MM.1S (cell line): ENCODE data around the gene PHF19.

Experiments used
- CTCF ChIP-seq: fragments of 300-600 bp; sonication (generic); IDR thresholded peaks from 2 replicates; pipeline ENCODE4 v1.5.1; 2016; ENCODE audit warnings: antibody characterized with exemption, low read length, mixed read lengths
- EZH2 ChIP-seq: fragments of 300-600 bp; sonication (generic); optimal IDR thresholded peaks from 2 replicates; pipeline ENCODE3; 2017; ENCODE audit warnings: low read depth, mild to moderate bottlenecking, antibody characterized with exemption, low read length, mixed read lengths

GRCh38 chr9:120925535-120926396 lies 48.8 kb upstream of the PHF19 start:
- TF ChIP-seq CTCF (no peak), EZH2 (no peak)
